Pancreas (tissue), 10 donors: ENCODE data around the gene IMMP2L. TPM values are rescaled to one million over a fixed set of nuclear protein-coding genes. Genes with fewer than 3 reads are reported as not detected.
"Not testable (repeated sequence)": the region's sequence is repeated elsewhere in the genome, so short reads cannot be mapped to it uniquely, and the experiment has no call there.

ENCODE experiments used
- ATAC-seq, 4 donors: fragments of 200-7000 bp; cut with Tn5 transposase; one replicate each; pipeline versions ENCODE4 v1.8.0 to v1.9.1; 2020; ENCODE audit warnings: mild to moderate bottlenecking in 4 of 4, moderate library complexity in 4 of 4
- DNase-seq, 6 donors: peaks; one replicate each; pipeline ENCODE4 v3.0.0-alpha.2; 2020
- FAIRE-seq: peaks from 2 replicates; lab custom pipeline; 2012; peaks lifted over from hg19 to GRCh38; lab: Jason Lieb, UNC
- H3K27ac ChIP-seq, 4 donors: fragments of 200-600 bp; sonication (generic); 1 replicate in 3 of 4; 2 replicates in 1 of 4; pipeline versions ENCODE4 v1.5.0 to v1.8.0; 2020
- H3K27me3 ChIP-seq, 4 donors: fragments of 200-600 bp; one replicate each; pipeline ENCODE4 v1.8.0; 2021
- H3K36me3 ChIP-seq, 3 donors: fragments of 200-600 bp; sonication (generic) in 1 of 3; one replicate each; pipeline versions ENCODE4 v1.5.0 to v1.8.0; 2020 to 2021
- H3K4me1 ChIP-seq, 3 donors: fragments of 200-600 bp; one replicate each; pipeline ENCODE4 v1.8.0; 2021
- H3K4me3 ChIP-seq, 4 donors: fragments of 200-600 bp; sonication (generic) in 2 of 4; one replicate each; pipeline versions ENCODE4 v1.5.0 to v1.8.0; 2020 to 2021
- H3K9me3 ChIP-seq, 4 donors: fragments of 200-600 bp; one replicate each; pipeline ENCODE4 v1.8.0; 2021
- WGBS, 2 donors: extraction: QIAGEN DNeasy Blood & Tissue Kit; methylation state at CpG; one replicate each; pipeline ENCODE4 v1.1.7; 2013; 5-methylcytosine and 5-hydroxymethylcytosine counted together
- intact Hi-C, 3 donors: fragments of 100-400 bp; cut with DNase I; formaldehyde crosslinking; loops; one replicate each; pipeline versions ENCODE4 v1.11.1 to v1.14.2; 2022
- polyA plus RNA-seq, 2 donors: library from polyadenylated mRNA; stranded (reverse); fragments of 200-250 nt; gene quantifications; one replicate each; pipeline ENCODE4 v1.2.3, GENCODE V29; 2013
- total RNA-seq, 6 donors: library from RNA; stranded (reverse); fragmentation: NEBNext Ultra II Directional in 4 of 6; extraction: Animal tissue kit (Norgen Biotek cat#: 25700) in 4 of 6; gene quantifications; one replicate each; pipeline versions ENCODE4 v1.2.1 to v1.2.4, GENCODE V29; 2021 to 2023
- TF ChIP-seq, protein P1 (sequence below), 4 donors: fragments of 200-600 bp; sonication (generic) in 3 of 4; IDR thresholded peaks; one replicate each; pipeline versions ENCODE4 v1.5.0 to v1.8.0; 2021; ENCODE audit warnings: antibody characterized with exemption in 4 of 4
- donor health status: healthy with polysubstance abuse.
- donor health status: DM: no; HTN: no; CAD: no; lungs with moderate emphysema.
- donor health status: DM: no; HTN: no; CAD: no.
- donor health status: control.
- donor health status: control.
- donor health status: Bipolar disorder and iron deficiency.
- donor health status: DM: yes; HTN: yes; CAD: no.
- donor health status: DM: no; HTN: no; CAD: no.
- donor health status: DM: no; HTN: no; CAD: no.
- donor health status: DM: yes; HTN: yes; CAD: no.

The IMMP2L gene
- total and polyA plus RNA-seq, 8 donors, result 7.3 to 30.0 (median 12.9) TPM

- no peak overlapping the region for H3K4me3 ChIP-seq
- DNase-seq (no peak), FAIRE-seq (no peak)
These were observed 51.5 kb downstream of the IMMP2L start for GRCh38 chr7:111510584-111511378.

GRCh38 chr7:111510062-111510461, 52.2 kb downstream of the IMMP2L start:
- TF ChIP-seq, protein P1, sequence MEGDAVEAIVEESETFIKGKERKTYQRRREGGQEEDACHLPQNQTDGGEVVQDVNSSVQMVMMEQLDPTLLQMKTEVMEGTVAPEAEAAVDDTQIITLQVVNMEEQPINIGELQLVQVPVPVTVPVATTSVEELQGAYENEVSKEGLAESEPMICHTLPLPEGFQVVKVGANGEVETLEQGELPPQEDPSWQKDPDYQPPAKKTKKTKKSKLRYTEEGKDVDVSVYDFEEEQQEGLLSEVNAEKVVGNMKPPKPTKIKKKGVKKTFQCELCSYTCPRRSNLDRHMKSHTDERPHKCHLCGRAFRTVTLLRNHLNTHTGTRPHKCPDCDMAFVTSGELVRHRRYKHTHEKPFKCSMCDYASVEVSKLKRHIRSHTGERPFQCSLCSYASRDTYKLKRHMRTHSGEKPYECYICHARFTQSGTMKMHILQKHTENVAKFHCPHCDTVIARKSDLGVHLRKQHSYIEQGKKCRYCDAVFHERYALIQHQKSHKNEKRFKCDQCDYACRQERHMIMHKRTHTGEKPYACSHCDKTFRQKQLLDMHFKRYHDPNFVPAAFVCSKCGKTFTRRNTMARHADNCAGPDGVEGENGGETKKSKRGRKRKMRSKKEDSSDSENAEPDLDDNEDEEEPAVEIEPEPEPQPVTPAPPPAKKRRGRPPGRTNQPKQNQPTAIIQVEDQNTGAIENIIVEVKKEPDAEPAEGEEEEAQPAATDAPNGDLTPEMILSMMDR (IDR thresholded peaks at IDR 0.05), result no peak
- intact Hi-C loops, result no loop called here
- Histone ChIP-seq H3K36me3 (no peaks in the 10 kb centered on the region), H3K27me3 (no peaks in the 10 kb centered on the region), H3K4me1 (no peaks in the 10 kb centered on the region), H3K4me3 (no peak overlapping the region), H3K9me3 (no peaks in the 10 kb centered on the region), H3K27ac (no peak overlapping the region)
- no peak for DNase-seq
- FAIRE-seq, result no peak
- WGBS, 2 donors, result 91 to 94% methylated on average over 4 of the region's 4 CpGs
- no peak for ATAC-seq

More at GRCh38 chr7:111510584-111511378, 51.5 kb downstream of the IMMP2L start:
- TF ChIP-seq, protein P1 (IDR thresholded peaks at IDR 0.05), result no peak
- no peak for ATAC-seq
- Histone ChIP-seq H3K9me3 (no peaks in the 10 kb centered on the region), H3K4me1 (no peaks in the 10 kb centered on the region), H3K36me3 (no peaks in the 10 kb centered on the region), H3K27me3 (no peaks in the 10 kb centered on the region), H3K27ac (no peak overlapping the region)
- WGBS, 2 donors, result 94 to 98% methylated on average over 3 of the region's 3 CpGs
- intact Hi-C loops, result no loop called here

DNA sequence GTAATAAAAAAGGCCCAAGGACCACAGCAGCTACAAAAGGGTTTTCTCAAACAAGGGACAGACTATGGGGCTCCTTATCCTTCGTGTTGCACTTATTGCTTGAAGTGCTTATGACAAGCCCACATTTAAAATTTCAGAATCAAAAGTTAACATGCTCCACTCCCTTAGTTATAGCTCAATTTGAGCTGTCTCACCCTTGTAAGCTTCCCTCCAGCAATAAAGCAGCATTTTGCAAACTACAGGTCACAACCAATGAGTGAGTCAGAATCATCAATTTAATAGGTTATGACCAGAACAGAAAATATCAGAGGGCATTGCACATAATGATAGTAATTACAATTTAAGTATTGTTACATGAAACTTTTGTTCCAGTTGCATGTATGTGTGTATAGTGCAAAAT, 53.0 kb downstream of the IMMP2L start:
- intact Hi-C loops, result no loop called here
- Histone ChIP-seq H3K4me1 (no peaks in the 10 kb centered on the region), H3K27me3 (no peaks in the 10 kb centered on the region), H3K27ac (no peak overlapping the region), H3K36me3 (no peaks in the 10 kb centered on the region), H3K9me3 (no peaks in the 10 kb centered on the region), H3K4me3 (no peak overlapping the region)
- TF ChIP-seq, protein P1 (IDR thresholded peaks at IDR 0.05), result no peak
- FAIRE-seq, result no peak
- 63 to 64% methylated on average over 1 of the region's 1 CpG for WGBS, 2 donors
- no peak for ATAC-seq
- no peak for DNase-seq

DNA sequence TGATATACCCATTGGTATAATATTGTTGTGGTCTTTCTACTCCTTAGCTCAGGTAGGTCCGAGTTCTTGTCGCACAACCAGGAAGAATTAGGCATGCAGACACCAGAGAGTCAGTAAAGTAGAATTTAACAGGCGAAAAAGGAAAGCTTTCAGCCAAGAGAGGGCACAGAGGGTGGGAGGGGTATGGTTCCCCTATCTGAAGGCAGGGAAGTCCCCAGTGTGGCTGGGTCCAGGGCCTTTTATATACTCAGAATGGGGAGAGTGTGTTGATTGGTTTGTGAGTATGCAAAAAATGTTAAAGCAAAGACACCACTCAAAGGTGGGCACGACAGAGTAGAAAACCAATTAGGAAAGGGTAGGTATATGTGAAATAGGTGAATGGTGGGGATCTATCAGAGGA, 53.9 kb downstream of the IMMP2L start:
- Histone ChIP-seq H3K27ac (no peak overlapping the region), H3K36me3 (no peaks in the 10 kb centered on the region), H3K4me1 (no peaks in the 10 kb centered on the region), H3K9me3 (no peaks in the 10 kb centered on the region), H3K4me3 (no peak overlapping the region), H3K27me3 (no peaks in the 10 kb centered on the region)
- intact Hi-C loops, result no loop called here
- FAIRE-seq, result no peak
- TF ChIP-seq, protein P1 (IDR thresholded peaks at IDR 0.05), result no peak
- ATAC-seq, result no peak
- WGBS, 2 donors, result 94 to 98% methylated on average over 4 of the region's 4 CpGs
- no peak for DNase-seq

- ATAC-seq, H3K9me3 ChIP-seq, H3K4me1 ChIP-seq, DNase-seq, H3K36me3 ChIP-seq, H3K27me3 ChIP-seq, H3K27ac ChIP-seq, intact Hi-C loops, H3K4me3 ChIP-seq, FAIRE-seq: not testable (repeated sequence)
These were observed 56.9 kb downstream of the IMMP2L start for GRCh38 chr7:111505422-111505821.

DNA sequence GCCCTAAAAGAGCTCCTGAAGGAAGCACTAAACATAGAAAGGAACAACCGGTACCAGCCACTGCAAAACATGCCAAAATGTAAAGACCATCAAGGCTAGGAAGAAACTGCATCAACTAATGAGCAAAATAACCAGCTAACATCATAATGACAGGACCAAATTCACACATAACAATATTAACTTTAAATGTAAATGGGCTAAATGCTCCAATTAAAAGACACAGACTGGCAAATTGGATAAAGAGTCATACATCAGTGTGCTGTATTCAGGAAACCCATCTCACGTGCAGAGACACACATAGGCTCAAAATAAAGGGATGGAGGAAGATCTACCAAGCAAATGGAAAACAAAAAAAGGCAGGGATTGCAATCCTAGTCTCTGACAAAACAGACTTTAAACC, 60.5 kb downstream of the IMMP2L start:
- H3K27ac ChIP-seq, H3K4me1 ChIP-seq, intact Hi-C loops, FAIRE-seq, H3K4me3 ChIP-seq, ATAC-seq, H3K9me3 ChIP-seq, H3K36me3 ChIP-seq, DNase-seq, H3K27me3 ChIP-seq: not testable (repeated sequence)
- WGBS, 2 donors, result 97 to 98% methylated on average over 2 of the region's 2 CpGs
